H1 (cell line): Measurements from ENCODE around the gene MAP2K7. TPM values are rescaled to one million over a fixed set of nuclear protein-coding genes. Genes with fewer than 3 reads are reported as not detected.

Experiments
- CTCF ChIA-PET: fragments of 300-600 bp; sonication (Branson Sonifier 250); formaldehyde crosslinking; loops from one replicate; lab custom pipeline; 2021; ENCODE audit not compliant: partially characterized antibody; lab: Charles Lee
- POLR2A ChIA-PET: fragments of 300-600 bp; sonication (Branson Sonifier 250); formaldehyde crosslinking; loops from one replicate; lab custom pipeline; 2021; ENCODE audit warnings: inconsistent platforms; ENCODE audit not compliant: partially characterized antibody; lab: Charles Lee
- DNase-seq, 2 experiments: peaks; one replicate each; pipeline versions ENCODE4 v3.0.0 to v3.0.0-alpha.2; 2010 to 2022; ENCODE audit warnings: low spot score in 2 of 2, low read depth in 1 of 2, mixed read lengths in 1 of 2
- FAIRE-seq: peaks from 2 replicates; lab custom pipeline; 2011; peaks lifted over from hg19 to GRCh38; lab: Jason Lieb, UNC
- H2AFZ ChIP-seq: 2 replicates; pipeline ENCODE4 v1.8.1; 2012; ENCODE audit warnings: low read length, inconsistent platforms
- H2AK5ac ChIP-seq: 2 replicates; pipeline ENCODE4 v1.6.1; 2013; ENCODE audit warnings: low read depth, low read length
- H2BK120ac ChIP-seq: replicated peaks from 2 replicates; pipeline ENCODE3; 2013; ENCODE audit warnings: low read depth, low read length, inconsistent platforms
- H2BK12ac ChIP-seq: 2 replicates; pipeline ENCODE4 v1.6.1; 2013; ENCODE audit warnings: low read depth, low read length
- H2BK15ac ChIP-seq: 2 replicates; pipeline ENCODE4 v1.6.1; 2013; ENCODE audit warnings: low read length
- H2BK20ac ChIP-seq: 2 replicates; pipeline ENCODE4 v1.6.1; 2013; ENCODE audit warnings: low read length
- H2BK5ac ChIP-seq: 2 replicates; pipeline ENCODE4 v1.6.1; 2013; ENCODE audit warnings: low read depth, low read length
- H3K14ac ChIP-seq: 2 replicates; pipeline ENCODE4 v1.6.1; 2013; ENCODE audit warnings: inconsistent platforms; ENCODE audit not compliant: insufficient read length
- H3K18ac ChIP-seq: 2 replicates; pipeline ENCODE4 v1.6.1; 2013; ENCODE audit warnings: low read length; ENCODE audit errors: extremely low read depth
- H3K23ac ChIP-seq: 2 replicates; pipeline ENCODE4 v1.6.1; 2013; ENCODE audit warnings: inconsistent platforms; ENCODE audit not compliant: insufficient read length
- H3K23me2 ChIP-seq: 2 replicates; pipeline ENCODE4 v1.6.1; 2013; ENCODE audit warnings: low read depth, low read length
- H3K27ac ChIP-seq: 2 replicates; pipeline ENCODE4 v1.6.1; 2011; ENCODE audit warnings: low read depth, low read length, inconsistent platforms
- H3K27me3 ChIP-seq, 4 experiments: replicated peaks in 1 of 4; 1 replicate in 1 of 4; 2 replicates in 3 of 4; pipeline versions ENCODE4 v1.6.1 to v1.8.1; 2011 to 2013; ENCODE audit warnings: low read length in 3 of 4, mild to moderate bottlenecking in 3 of 4, inconsistent platforms in 2 of 4, mixed read lengths in 2 of 4, moderate library complexity in 1 of 4; ENCODE audit not compliant: control insufficient read depth in 3 of 4, insufficient read depth in 3 of 4; ENCODE audit errors: extremely low read depth in 1 of 4
- H3K36me3 ChIP-seq, 4 experiments: 2 replicates each; pipeline versions ENCODE4 v1.6.1 to v1.8.1; 2011 to 2013; ENCODE audit warnings: mild to moderate bottlenecking in 4 of 4, low read length in 3 of 4, moderate library complexity in 2 of 4, control low read depth in 1 of 4, inconsistent platforms in 1 of 4; ENCODE audit not compliant: insufficient read depth in 4 of 4, control insufficient read depth in 2 of 4
- H3K4ac ChIP-seq: replicated peaks from 2 replicates; pipeline ENCODE3; 2013; ENCODE audit warnings: low read length, low read depth, mixed read lengths, inconsistent platforms; ENCODE audit not compliant: insufficient read length
- H3K4me1 ChIP-seq, 4 experiments: replicated peaks in 1 of 4; 1 replicate in 1 of 4; 2 replicates in 3 of 4; pipeline versions ENCODE4 v1.6.1 to v1.8.1; 2011 to 2013; ENCODE audit warnings: low read length in 3 of 4, inconsistent platforms in 2 of 4, mixed read lengths in 1 of 4; ENCODE audit not compliant: insufficient read depth in 4 of 4, control insufficient read depth in 3 of 4
- H3K4me2 ChIP-seq, 2 experiments: 2 replicates each; pipeline versions ENCODE4 v1.6.1 to v1.8.1; 2011 to 2013; ENCODE audit warnings: low read depth in 2 of 2, low read length in 2 of 2, control low read depth in 1 of 2, inconsistent platforms in 1 of 2, mild to moderate bottlenecking in 1 of 2; ENCODE audit not compliant: insufficient read depth in 1 of 2
- H3K4me3 ChIP-seq, 4 experiments: fragments of 200-600, 300-600 bp in 1 of 4; sonication (generic), shearing (Covaris generic), sonication (Bioruptor Twin) in 1 of 4; 2 replicates each; pipeline versions ENCODE4 v1.5.1 to v1.8.1; 2011 to 2016; ENCODE audit warnings: low read length in 4 of 4, low read depth in 3 of 4, control low read depth in 2 of 4, inconsistent platforms in 2 of 4, mild to moderate bottlenecking in 2 of 4, mixed read lengths in 1 of 4, moderate library complexity in 1 of 4; ENCODE audit not compliant: insufficient read depth in 2 of 4; ENCODE audit errors: extremely low read depth in 1 of 4
- H3K56ac ChIP-seq: replicated peaks from 2 replicates; pipeline ENCODE3; 2013; ENCODE audit warnings: low read depth, mild to moderate bottlenecking, mixed read lengths, low read length, inconsistent platforms; ENCODE audit not compliant: insufficient read length
- H3K79me1 ChIP-seq: 2 replicates; pipeline ENCODE4 v1.6.1; 2013; ENCODE audit warnings: low read depth, low read length, control low read depth
- H3K79me2 ChIP-seq, 2 experiments: 2 replicates each; pipeline versions ENCODE4 v1.6.1 to v1.8.1; 2012 to 2013; ENCODE audit warnings: low read length in 2 of 2, mild to moderate bottlenecking in 2 of 2, inconsistent platforms in 1 of 2; ENCODE audit not compliant: insufficient read depth in 2 of 2, control insufficient read depth in 1 of 2
- H3K9ac ChIP-seq, 4 experiments: replicated peaks in 1 of 4; 1 replicate in 1 of 4; 2 replicates in 3 of 4; pipeline versions ENCODE4 v1.6.1 to v1.8.1; 2011 to 2013; ENCODE audit warnings: low read depth in 3 of 4, low read length in 3 of 4, control low read depth in 2 of 4, mild to moderate bottlenecking in 2 of 4, moderate library complexity in 2 of 4, inconsistent platforms in 1 of 4; ENCODE audit errors: extremely low read depth in 1 of 4
- H3K9me3 ChIP-seq, 2 experiments: 2 replicates each; pipeline versions ENCODE4 v1.6.1 to v1.8.1; 2012 to 2013; ENCODE audit warnings: mild to moderate bottlenecking in 2 of 2, moderate library complexity in 2 of 2, control low read depth in 1 of 2, inconsistent platforms in 1 of 2, low read depth in 1 of 2, low read length in 1 of 2, mixed read lengths in 1 of 2; ENCODE audit not compliant: insufficient read depth in 2 of 2
- H4K20me1 ChIP-seq, 2 experiments: replicated peaks in 1 of 2; 2 replicates each; pipeline versions ENCODE3 to v1.8.1; 2011 to 2013; ENCODE audit warnings: inconsistent platforms in 2 of 2, low read length in 2 of 2, mild to moderate bottlenecking in 1 of 2; ENCODE audit not compliant: insufficient read depth in 2 of 2, control insufficient read depth in 1 of 2
- H4K5ac ChIP-seq: 2 replicates; pipeline ENCODE4 v1.6.1; 2013; ENCODE audit warnings: low read length, low read depth, mixed read lengths, inconsistent platforms; ENCODE audit not compliant: insufficient read length
- H4K8ac ChIP-seq: 2 replicates; pipeline ENCODE4 v1.8.0; 2013; ENCODE audit warnings: mild to moderate bottlenecking, moderate library complexity, low read length, inconsistent platforms; ENCODE audit not compliant: insufficient read depth; ENCODE audit errors: extremely low read depth
- H4K91ac ChIP-seq: replicated peaks from 2 replicates; pipeline ENCODE3; 2013; ENCODE audit warnings: low read length, mixed read lengths, inconsistent platforms; ENCODE audit not compliant: insufficient read length
- CTBP2 ChIP-seq: IDR thresholded peaks from 2 replicates; pipeline ENCODE4 v1.7.0; 2011; ENCODE audit warnings: borderline replicate concordance, mild to moderate bottlenecking, moderate library complexity, mixed read lengths, low read length; ENCODE audit not compliant: insufficient read depth, insufficient read length
- POLR2AphosphoS5 ChIP-seq: IDR thresholded peaks from 2 replicates; pipeline ENCODE4 v1.6.1; 2011; ENCODE audit warnings: low read depth, low read length
- TEAD4 ChIP-seq: IDR thresholded peaks from 2 replicates; pipeline ENCODE4 v1.6.1; 2012; ENCODE audit warnings: low read depth, low read length, inconsistent platforms, mixed read lengths
- WGBS, 2 experiments: shearing (Covaris generic) in 1 of 2; methylation state at CpG; one replicate each; pipeline versions ENCODE4 v1.1.6 to v1.1.7; 2013 to 2015; ENCODE audit warnings: low lambda C conversion rate in 2 of 2, mixed read lengths in 2 of 2, inconsistent platforms in 1 of 2, low coverage in 1 of 2, missing lambda C conversion rate in 1 of 2; ENCODE audit not compliant: insufficient replicate concordance in 2 of 2, insufficient coverage in 1 of 2, insufficient read length in 1 of 2; ENCODE audit errors: extremely low coverage in 1 of 2, missing lambda C conversion rate in 1 of 2; 5-methylcytosine and 5-hydroxymethylcytosine counted together
- polyA plus RNA-seq, 7 experiments: library from polyadenylated mRNA; depleted of rRNA in 3 of 7; stranded (reverse) in 5 of 7; unstranded in 2 of 7; fragments of >200 nt in 5 of 7; fragments of 200-250 nt in 2 of 7; gene quantifications; 1 replicate in 5 of 7; 2 replicates in 1 of 7; 4 replicates in 1 of 7; pipeline versions ENCODE4 v1.2.1 to v1.2.3, GENCODE V29; 2011 to 2013; ENCODE audit warnings: missing spikeins in 2 of 7, mixed read lengths in 2 of 7
- total RNA-seq: library from RNA; stranded (reverse); fragmentation: NEBNext Ultra II Directional; extraction: Animal tissue kit (Norgen Biotek cat#: 25700); gene quantifications from 2 replicates; pipeline ENCODE4 v1.2.1, GENCODE V29; 2021
- TF ChIP-seq, protein P1 (sequence below): IDR thresholded peaks from 2 replicates; pipeline ENCODE4 v1.6.1; 2012; ENCODE audit warnings: low read length, inconsistent platforms
- TF ChIP-seq, protein P2 (sequence below): IDR thresholded peaks from 2 replicates; pipeline ENCODE4 v1.6.1; 2011; ENCODE audit warnings: low read depth, mild to moderate bottlenecking, low read length; ENCODE audit not compliant: insufficient read depth

The MAP2K7 gene
- total and polyA plus RNA-seq, 2 of the 8 experiments (the other 6 are each of a cell fraction or from before 2014, with no cell fraction given): 8.9 to 38.3 TPM

DNA sequence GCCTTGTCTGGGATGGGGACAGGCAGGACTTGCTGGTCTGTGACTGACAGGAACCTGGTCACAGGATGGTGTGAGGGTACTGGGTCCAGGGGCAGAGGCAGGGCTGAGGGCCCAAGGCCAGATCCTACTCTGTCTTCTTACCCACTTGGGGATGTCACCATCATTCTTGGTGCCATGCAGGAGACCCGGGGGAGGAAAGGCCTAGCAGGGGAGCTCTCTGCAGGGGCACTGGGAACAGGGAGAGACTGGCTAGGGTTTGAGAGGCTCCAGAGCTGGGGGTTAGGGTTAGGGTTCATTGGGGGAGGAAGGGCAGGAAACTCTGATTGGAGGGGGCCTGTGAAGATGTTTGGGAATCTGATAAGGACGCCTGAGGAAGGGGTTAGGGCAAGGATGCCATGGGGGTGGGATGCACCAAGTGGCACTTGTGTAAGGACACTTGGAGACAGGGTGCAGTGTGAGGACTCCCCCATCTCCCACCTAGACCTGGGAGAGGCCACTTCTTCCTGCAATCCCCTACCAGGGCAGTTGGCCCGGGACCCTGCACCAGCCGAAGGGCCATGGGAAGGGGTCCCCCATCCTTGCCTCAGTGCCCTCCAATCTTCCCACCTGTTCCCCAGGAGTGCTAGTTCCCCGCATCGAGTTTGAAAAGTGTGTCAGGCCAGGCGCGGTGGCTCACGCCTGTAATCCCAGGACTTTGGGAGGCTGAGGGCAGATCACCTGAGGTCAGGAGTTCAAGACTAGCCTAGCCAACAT lies 36.4 kb upstream of the MAP2K7 start:
- Histone ChIP-seq H4K5ac (no peak overlapping the region), H4K20me1 (peaks cover 2 to 11% of the 10 kb centered on the region in 2 experiments), H3K23me2 (peaks cover 13% of the 10 kb centered on the region; the same call in 1 of the 2 replicates), H2BK15ac (0 out of 2 replicates have a peak overlapping the region, but pooled peaks have one; percentile 75), H3K36me3 (no peaks in the 10 kb centered on the region), H3K23ac (no peak overlapping the region), H3K9ac (no peak overlapping the region), H2BK12ac (peak overlapping the region; percentile 50; the same call in 1 of the 2 replicates), H3K4me3 (no peak overlapping the region), H4K8ac (no peak overlapping the region), H3K9me3 (no peaks in the 10 kb centered on the region), H4K91ac (no peak overlapping the region), H2AFZ (no peak overlapping the region), H3K4me1 (peaks cover 0 to 30% (median 15%) of the 10 kb centered on the region in 4 experiments; a peak in 5 of 7 replicates), H3K79me2 (no peaks in the 10 kb centered on the region), H3K27me3 (peaks cover 8 to 35% (median 25%) of the 10 kb centered on the region in 4 experiments), H2AK5ac (no peak overlapping the region), H2BK120ac (no peak overlapping the region), H3K27ac (no peak overlapping the region), H3K56ac (no peak overlapping the region), H3K4me2 (no peak overlapping the region; a peak in 1 of 4 replicates), H2BK5ac (0 out of 2 replicates have a peak overlapping the region, but pooled peaks have one; percentile 66), H3K14ac (no peak overlapping the region), H2BK20ac (no peak overlapping the region), H3K18ac (no peak overlapping the region), H3K79me1 (no peaks in the 10 kb centered on the region), H3K4ac (peak overlapping the region; percentile 66)
- no peak for FAIRE-seq
- 94% methylated on average over 9 of the region's 9 CpGs; no CpG with 5 or more reads in 1 of the 2 experiments for WGBS, 2 experiments
- ChIA-PET CTCF (interaction anchor here (1.7 to 11.2 kb wide), 2 partner anchors 34 to 52 kb away, joined by 3 to 112 read pairs; partner anchors contain the start of genes SNAPC2 and TGFBR3L), POLR2A (interaction anchor here (0.7 to 10.5 kb wide), 3 partner anchors 9 to 52 kb away, joined by 4 to 106 read pairs (median 14); partner anchors contain the start of genes SNAPC2 and TGFBR3L)
- TF ChIP-seq, protein P1, sequence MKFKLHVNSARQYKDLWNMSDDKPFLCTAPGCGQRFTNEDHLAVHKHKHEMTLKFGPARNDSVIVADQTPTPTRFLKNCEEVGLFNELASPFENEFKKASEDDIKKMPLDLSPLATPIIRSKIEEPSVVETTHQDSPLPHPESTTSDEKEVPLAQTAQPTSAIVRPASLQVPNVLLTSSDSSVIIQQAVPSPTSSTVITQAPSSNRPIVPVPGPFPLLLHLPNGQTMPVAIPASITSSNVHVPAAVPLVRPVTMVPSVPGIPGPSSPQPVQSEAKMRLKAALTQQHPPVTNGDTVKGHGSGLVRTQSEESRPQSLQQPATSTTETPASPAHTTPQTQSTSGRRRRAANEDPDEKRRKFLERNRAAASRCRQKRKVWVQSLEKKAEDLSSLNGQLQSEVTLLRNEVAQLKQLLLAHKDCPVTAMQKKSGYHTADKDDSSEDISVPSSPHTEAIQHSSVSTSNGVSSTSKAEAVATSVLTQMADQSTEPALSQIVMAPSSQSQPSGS: no peak
- TF ChIP-seq, protein P2, sequence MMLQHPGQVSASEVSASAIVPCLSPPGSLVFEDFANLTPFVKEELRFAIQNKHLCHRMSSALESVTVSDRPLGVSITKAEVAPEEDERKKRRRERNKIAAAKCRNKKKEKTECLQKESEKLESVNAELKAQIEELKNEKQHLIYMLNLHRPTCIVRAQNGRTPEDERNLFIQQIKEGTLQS: no peak
- TF ChIP-seq CTBP2 (no peak), POLR2AphosphoS5 (no peak), TEAD4 (no peak)
- no peak for DNase-seq
